ENCODE measurements around the gene HSP90AB1.
A peak's percentile ranks its signal among the peaks of the same experiment; 100 is the strongest.

Gene HSP90AB1

DNA sequence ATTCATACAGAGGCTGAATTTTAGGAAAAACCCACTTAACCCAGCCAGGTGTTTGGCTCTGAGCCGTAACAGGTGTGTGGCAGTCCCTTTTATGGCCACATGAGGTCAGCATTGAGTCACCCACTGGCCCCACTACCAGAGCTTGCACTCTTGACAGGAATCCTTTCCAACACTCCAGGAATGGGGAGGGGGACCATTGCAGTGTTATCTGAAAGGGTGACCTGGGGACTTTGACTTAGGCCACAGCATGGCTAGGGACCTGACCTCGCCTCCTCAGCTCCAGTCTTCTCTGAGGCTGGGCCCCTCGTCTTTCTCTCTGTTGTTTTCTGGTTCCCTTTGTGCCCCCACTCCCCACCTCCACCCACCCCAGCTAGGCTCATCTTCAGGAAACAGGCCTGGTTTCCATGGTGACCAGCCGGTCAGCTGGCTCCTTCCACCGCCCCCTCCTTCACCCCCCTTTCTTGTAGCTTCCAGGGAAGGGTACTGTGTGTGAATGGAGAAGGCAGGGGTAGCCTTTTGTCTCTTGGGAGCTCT is 21.3 kb downstream of the HSP90AB1 start:
- TF ChIP-seq, protein P1, sequence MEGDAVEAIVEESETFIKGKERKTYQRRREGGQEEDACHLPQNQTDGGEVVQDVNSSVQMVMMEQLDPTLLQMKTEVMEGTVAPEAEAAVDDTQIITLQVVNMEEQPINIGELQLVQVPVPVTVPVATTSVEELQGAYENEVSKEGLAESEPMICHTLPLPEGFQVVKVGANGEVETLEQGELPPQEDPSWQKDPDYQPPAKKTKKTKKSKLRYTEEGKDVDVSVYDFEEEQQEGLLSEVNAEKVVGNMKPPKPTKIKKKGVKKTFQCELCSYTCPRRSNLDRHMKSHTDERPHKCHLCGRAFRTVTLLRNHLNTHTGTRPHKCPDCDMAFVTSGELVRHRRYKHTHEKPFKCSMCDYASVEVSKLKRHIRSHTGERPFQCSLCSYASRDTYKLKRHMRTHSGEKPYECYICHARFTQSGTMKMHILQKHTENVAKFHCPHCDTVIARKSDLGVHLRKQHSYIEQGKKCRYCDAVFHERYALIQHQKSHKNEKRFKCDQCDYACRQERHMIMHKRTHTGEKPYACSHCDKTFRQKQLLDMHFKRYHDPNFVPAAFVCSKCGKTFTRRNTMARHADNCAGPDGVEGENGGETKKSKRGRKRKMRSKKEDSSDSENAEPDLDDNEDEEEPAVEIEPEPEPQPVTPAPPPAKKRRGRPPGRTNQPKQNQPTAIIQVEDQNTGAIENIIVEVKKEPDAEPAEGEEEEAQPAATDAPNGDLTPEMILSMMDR (conservative IDR thresholded peaks at IDR 0.05; ENCODE audit: low read length), result peak; percentile 99
- no peak overlapping the region for H3K4me3 ChIP-seq (ENCODE audit: low read length)
- no peak for DNase-seq (ENCODE audit: low read depth)

DNA sequence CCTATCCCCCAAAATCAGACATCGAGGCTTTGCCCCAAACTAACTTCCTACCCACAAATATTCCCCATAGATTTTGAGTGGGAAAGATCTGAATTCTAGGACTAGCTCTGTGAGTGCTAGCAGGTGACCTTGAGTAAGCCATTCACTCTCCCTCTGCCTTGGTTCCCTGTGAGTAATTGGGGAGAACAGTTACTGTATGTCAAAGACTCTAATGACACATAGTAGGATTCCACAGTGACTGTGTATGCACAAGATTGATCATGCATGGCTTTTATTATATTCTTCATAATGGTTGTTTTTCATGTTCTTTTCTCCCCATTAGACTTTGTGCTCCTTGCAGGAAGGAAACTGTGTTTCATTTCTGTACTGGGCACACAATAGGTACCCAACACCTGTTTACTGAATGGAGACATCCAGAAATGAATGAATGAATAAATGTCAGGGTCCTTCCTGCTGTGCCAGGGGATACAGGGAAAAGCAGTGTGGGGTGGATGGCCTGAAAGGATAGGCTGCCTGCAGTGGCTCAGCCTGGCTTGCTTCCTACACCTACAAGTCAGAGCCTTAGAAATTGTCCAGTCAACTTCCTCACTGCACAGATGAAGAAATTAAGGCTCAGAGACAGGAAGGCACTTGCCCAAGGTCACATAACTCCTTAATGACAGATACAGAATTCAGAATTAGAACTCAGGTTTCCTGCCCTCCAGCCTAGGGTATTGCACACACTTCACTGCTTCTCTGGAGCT is 22.4 kb downstream of the HSP90AB1 start:
- TF ChIP-seq, protein P1 (conservative IDR thresholded peaks at IDR 0.05; ENCODE audit: low read length), result no peak
- DNase-seq (ENCODE audit: low read depth), result no peak
- H3K4me3 ChIP-seq (ENCODE audit: low read length), result no peak overlapping the region

DNA sequence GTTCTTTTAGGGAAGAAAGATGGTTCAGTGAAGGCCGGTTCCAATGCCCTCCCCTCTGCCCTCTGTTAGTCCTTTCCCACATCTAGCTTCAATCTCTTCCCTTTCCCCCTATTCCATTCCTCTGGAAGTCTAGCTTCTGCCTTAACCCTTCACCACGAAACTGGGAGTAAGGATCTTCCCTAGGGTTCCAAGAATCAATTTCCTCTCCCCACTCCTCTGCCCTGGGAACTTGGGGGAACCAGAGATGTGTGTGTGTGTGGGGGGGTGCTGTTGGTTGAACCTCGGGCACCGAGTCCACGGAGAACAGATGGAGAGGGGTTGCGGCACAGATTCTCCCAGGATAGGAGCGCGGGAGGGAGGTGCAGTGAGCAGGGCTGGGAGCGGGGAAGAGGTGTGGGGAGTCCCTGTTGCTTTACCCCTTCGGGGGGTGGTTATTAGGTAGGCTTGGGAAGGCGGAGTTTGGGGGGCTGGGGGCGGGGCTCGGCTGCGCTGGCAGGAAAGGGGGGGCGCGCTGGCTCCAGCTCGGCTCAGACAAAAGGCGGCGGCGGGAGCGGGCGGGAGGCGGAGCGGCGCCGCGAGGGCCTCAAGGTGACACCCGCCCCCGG is 23.1 kb downstream of the HSP90AB1 start, which contains the start of gene TMEM151B:
TMEM151B (plus strand) TSS at position 530 of the 605 bp plus-strand sequence. CDS start 293 bp downstream, outside the sequence.
- TF ChIP-seq, protein P1 (conservative IDR thresholded peaks at IDR 0.05; ENCODE audit: low read length), result no peak
- H3K4me3 ChIP-seq (ENCODE audit: low read length), result no peak within 1 kb of the TSS
- DNase-seq (ENCODE audit: low read depth), result no peak

DNA sequence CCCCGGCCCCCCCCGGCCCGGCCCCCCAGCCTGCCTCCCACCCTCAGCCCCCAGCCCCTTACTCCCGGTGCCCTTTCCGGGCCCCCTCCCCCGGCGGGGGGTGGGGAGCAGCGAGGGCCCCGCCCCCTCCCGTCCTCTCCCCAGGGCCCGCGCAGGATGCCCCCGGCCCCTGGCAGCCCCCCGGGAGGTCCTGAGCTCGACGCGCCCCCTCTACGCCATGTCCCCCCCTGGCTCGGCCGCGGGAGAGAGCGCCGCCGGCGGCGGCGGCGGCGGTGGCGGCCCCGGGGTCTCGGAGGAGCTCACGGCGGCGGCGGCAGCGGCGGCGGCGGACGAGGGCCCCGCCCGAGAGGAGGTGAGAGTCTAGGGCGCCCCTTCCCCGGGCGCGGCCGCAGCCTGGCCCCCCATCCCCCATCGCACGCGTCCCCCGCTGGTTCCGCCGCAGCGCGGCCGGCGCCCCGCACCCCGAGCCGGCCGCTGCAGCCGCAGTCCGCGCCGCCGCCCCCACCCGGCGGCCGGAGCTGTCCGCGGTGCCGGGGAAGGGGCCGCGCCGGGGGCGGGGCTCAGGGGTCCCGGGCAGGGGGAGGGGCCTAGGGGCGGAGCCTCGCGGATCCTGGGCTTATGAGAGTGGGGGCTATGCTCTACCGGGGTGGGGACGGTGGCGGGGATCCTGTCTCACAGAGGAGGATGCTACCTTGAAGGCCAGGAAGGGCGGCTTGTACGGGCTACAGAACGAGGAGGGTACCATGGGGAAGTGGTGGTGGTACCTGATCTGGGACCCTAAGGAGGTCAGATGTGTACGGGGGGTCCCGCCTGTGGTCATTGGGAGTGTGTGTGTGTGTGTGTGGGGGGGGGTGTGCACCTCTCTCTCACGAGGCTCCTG is 23.9 kb downstream of the HSP90AB1 start:
- TF ChIP-seq, protein P1 (conservative IDR thresholded peaks at IDR 0.05; ENCODE audit: low read length), result no peak

DNA sequence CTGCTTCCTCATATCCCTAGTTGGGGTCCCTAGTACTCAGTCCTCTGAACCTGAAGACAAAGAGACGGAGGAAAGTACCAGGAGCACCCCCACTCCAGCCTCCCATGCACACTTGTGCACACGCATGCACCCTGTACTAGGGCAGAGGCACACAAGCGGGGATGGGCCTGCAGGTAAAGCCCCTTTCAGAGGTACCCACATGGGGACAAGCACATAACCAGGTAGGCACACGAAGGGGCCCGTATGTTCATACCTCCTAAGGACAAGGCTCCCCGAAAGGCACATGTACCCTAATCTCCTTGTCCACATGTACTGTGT is 24.5 kb downstream of the HSP90AB1 start:
- DNase-seq (ENCODE audit: low read depth), result no peak
- TF ChIP-seq, protein P1 (conservative IDR thresholded peaks at IDR 0.05; ENCODE audit: low read length), result no peak
- no peak overlapping the region for H3K4me3 ChIP-seq (ENCODE audit: low read length)

More for the DNA sequence above, 23.9 kb downstream of the HSP90AB1 start:
- H3K4me3 ChIP-seq (ENCODE audit: low read length), result no peak overlapping the region
- no peak for DNase-seq (ENCODE audit: low read depth)

DNA sequence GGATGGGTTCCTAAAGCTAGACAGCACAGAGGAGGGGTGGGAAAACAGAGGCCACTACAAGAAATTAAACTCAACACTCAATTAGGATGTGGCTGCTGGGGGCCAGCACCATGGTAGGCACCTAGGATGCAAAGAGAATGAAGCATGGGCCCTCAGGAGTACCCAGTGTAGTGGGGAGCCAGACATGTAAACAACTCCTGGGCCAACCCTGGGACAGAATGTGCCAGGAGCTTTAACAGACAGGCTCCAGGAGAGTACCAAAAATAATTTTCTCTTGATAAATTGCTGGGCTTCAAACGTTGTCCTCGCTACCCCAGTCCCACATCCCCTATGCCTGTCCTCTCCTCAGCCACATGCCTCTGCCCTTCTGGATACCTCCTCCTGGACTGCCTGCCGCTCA is 25.0 kb downstream of the HSP90AB1 start:
- TF ChIP-seq, protein P1 (conservative IDR thresholded peaks at IDR 0.05; ENCODE audit: low read length), result no peak
- no peak overlapping the region for H3K4me3 ChIP-seq (ENCODE audit: low read length)
- DNase-seq (ENCODE audit: low read depth), result no peak
